IMR-90 (cell line): ENCODE measurements around the gene SPAG9. TPM values are rescaled to one million over a fixed set of nuclear protein-coding genes. Genes with fewer than 3 reads are reported as not detected.

Experiments used
- ATAC-seq: fragments of 200-7000 bp; cut with Tn5 transposase; 2 replicates; pipeline ENCODE4 v1.9.1; 2020; ENCODE audit warnings: low read depth, mild to moderate bottlenecking, moderate library complexity
- BruUV-seq: library from RNA; stranded (reverse); fragments of 400-500 nt; replicated peaks from 2 replicates; lab custom pipeline; 2021; lab: Mats Ljungman, UMichigan
- CTCF ChIA-PET: fragments of 300-600 bp; formaldehyde crosslinking; extraction: SDS; loops from one replicate; lab custom pipeline; 2021; ENCODE audit warnings: antibody characterized with exemption; lab: Yijun Ruan, JAX
- POLR2A ChIA-PET: fragments of 300-600 bp; sonication (Branson Sonifier 250); formaldehyde crosslinking; loops from one replicate; lab custom pipeline; 2022; ENCODE audit warnings: antibody characterized with exemption; ENCODE audit not compliant: unreplicated experiment; lab: Charles Lee
- DNase-seq: peaks from one replicate; pipeline ENCODE4 v3.0.0; 2013
- H2AFZ ChIP-seq: replicated peaks from 2 replicates; pipeline ENCODE3; 2013; ENCODE audit warnings: low read length, mild to moderate bottlenecking; ENCODE audit not compliant: poor library complexity
- H2AK5ac ChIP-seq: 2 replicates; pipeline ENCODE4 v1.6.1; 2013; ENCODE audit warnings: low read depth, low read length, inconsistent platforms
- H2AK9ac ChIP-seq: replicated peaks from 2 replicates; pipeline ENCODE3; 2013; ENCODE audit warnings: mild to moderate bottlenecking, low read depth, low read length, moderate library complexity; ENCODE audit not compliant: poor library complexity
- H2BK120ac ChIP-seq: 2 replicates; pipeline ENCODE4 v1.6.1; 2013; ENCODE audit warnings: low read depth, low read length, inconsistent platforms
- H2BK15ac ChIP-seq: 3 replicates; pipeline ENCODE4 v1.6.1; 2013; ENCODE audit warnings: low read depth, low read length, inconsistent platforms
- H2BK20ac ChIP-seq: 2 replicates; pipeline ENCODE4 v1.6.1; 2013; ENCODE audit warnings: low read depth, mild to moderate bottlenecking, inconsistent platforms, low read length, moderate library complexity
- H2BK5ac ChIP-seq: 2 replicates; pipeline ENCODE4 v1.6.1; 2013; ENCODE audit warnings: mild to moderate bottlenecking, low read depth, low read length, inconsistent platforms; ENCODE audit not compliant: poor library complexity, severe bottlenecking
- H3K14ac ChIP-seq: replicated peaks from 2 replicates; pipeline ENCODE4 v1.6.1; 2013; ENCODE audit warnings: low read depth, low read length, inconsistent platforms
- H3K18ac ChIP-seq: 2 replicates; pipeline ENCODE4 v1.6.1; 2013; ENCODE audit warnings: low read depth, low read length, control low read depth
- H3K23ac ChIP-seq: 2 replicates; pipeline ENCODE4 v1.6.1; 2013; ENCODE audit warnings: low read depth, low read length, inconsistent platforms
- H3K27ac ChIP-seq: 2 replicates; pipeline ENCODE4 v1.5.1; 2013; ENCODE audit warnings: mild to moderate bottlenecking, control low read depth, low read length; ENCODE audit not compliant: insufficient read depth
- H3K27me3 ChIP-seq: 2 replicates; pipeline ENCODE4 v1.6.1; 2013; ENCODE audit warnings: low read length; ENCODE audit not compliant: control insufficient read depth, insufficient read depth
- H3K36me3 ChIP-seq: 2 replicates; pipeline ENCODE4 v1.6.1; 2013; ENCODE audit warnings: low read length, mixed read lengths; ENCODE audit not compliant: control insufficient read depth, insufficient read depth
- H3K4ac ChIP-seq: 2 replicates; pipeline ENCODE4 v1.6.1; 2013; ENCODE audit warnings: low read depth, low read length, inconsistent platforms
- H3K4me1 ChIP-seq: 2 replicates; pipeline ENCODE4 v1.6.1; 2013; ENCODE audit warnings: low read length, mixed read lengths; ENCODE audit not compliant: control insufficient read depth, insufficient read depth
- H3K4me2 ChIP-seq: 2 replicates; pipeline ENCODE4 v1.6.1; 2013; ENCODE audit warnings: low read depth, mild to moderate bottlenecking, control low read depth, low read length, moderate library complexity
- H3K4me3 ChIP-seq: 2 replicates; pipeline ENCODE4 v1.5.1; 2013; ENCODE audit warnings: low read depth, mild to moderate bottlenecking, control low read depth, low read length, moderate library complexity; ENCODE audit not compliant: insufficient read depth
- H3K56ac ChIP-seq: 2 replicates; pipeline ENCODE4 v1.6.1; 2013; ENCODE audit warnings: low read length, inconsistent platforms; ENCODE audit not compliant: insufficient read depth; ENCODE audit errors: extremely low read depth
- H3K79me1 ChIP-seq, 2 experiments: 2 replicates each; pipeline ENCODE4 v1.6.1; 2013; ENCODE audit warnings: low read length in 2 of 2, inconsistent platforms in 1 of 2, low read depth in 1 of 2
- H3K9ac ChIP-seq: 2 replicates; pipeline ENCODE4 v1.6.1; 2013; ENCODE audit warnings: low read depth, low read length, control low read depth
- H3K9me1 ChIP-seq: 2 replicates; pipeline ENCODE4 v1.6.1; 2013; ENCODE audit warnings: low read length, inconsistent platforms; ENCODE audit not compliant: insufficient read depth
- H3K9me3 ChIP-seq: 2 replicates; pipeline ENCODE4 v1.6.1; 2013; ENCODE audit warnings: low read length; ENCODE audit not compliant: control insufficient read depth, insufficient read depth
- H4K20me1 ChIP-seq: 2 replicates; pipeline ENCODE4 v1.6.1; 2013; ENCODE audit warnings: low read length, inconsistent platforms; ENCODE audit not compliant: insufficient read depth
- H4K5ac ChIP-seq: 2 replicates; pipeline ENCODE4 v1.6.1; 2013; ENCODE audit warnings: mild to moderate bottlenecking, low read depth, low read length, control low read depth
- H4K8ac ChIP-seq, 2 experiments: 2 replicates each; pipeline ENCODE4 v1.6.1; 2013; ENCODE audit warnings: low read depth in 2 of 2, low read length in 2 of 2, control low read depth in 1 of 2, inconsistent platforms in 1 of 2
- H4K91ac ChIP-seq: 2 replicates; pipeline ENCODE4 v1.6.1; 2013; ENCODE audit warnings: low read depth, low read length, inconsistent platforms; ENCODE audit not compliant: insufficient read depth
- CEBPB ChIP-seq: IDR thresholded peaks from 2 replicates; pipeline ENCODE4 v1.6.1; 2012; ENCODE audit warnings: low read depth, low read length, improper control_type of control experiment
- MAZ ChIP-seq: IDR thresholded peaks from 2 replicates; pipeline ENCODE4 v1.6.1; 2012; ENCODE audit warnings: low read depth, mild to moderate bottlenecking, low read length, improper control_type of control experiment, moderate library complexity, borderline replicate concordance
- MXI1 ChIP-seq: IDR thresholded peaks from 2 replicates; pipeline ENCODE4 v1.6.1; 2012; ENCODE audit warnings: low read depth, mild to moderate bottlenecking, low read length, moderate library complexity, borderline replicate concordance
- NFE2L2 ChIP-seq: fragments of 150-350 bp; IDR thresholded peaks from 2 replicates; pipeline ENCODE4 v1.6.1; 2016; ENCODE audit warnings: low read depth, mild to moderate bottlenecking, low read length
- POLR2A ChIP-seq: IDR thresholded peaks from 2 replicates; pipeline ENCODE4 v1.6.1; 2012; ENCODE audit warnings: mild to moderate bottlenecking, low read depth, low read length
- RAD21 ChIP-seq: IDR thresholded peaks from 2 replicates; pipeline ENCODE4 v1.6.1; 2012; ENCODE audit warnings: low read length, improper control_type of control experiment
- RFX5 ChIP-seq: IDR thresholded peaks from 2 replicates; pipeline ENCODE4 v1.8.0; 2012; ENCODE audit warnings: low read depth, mild to moderate bottlenecking, low read length, moderate library complexity
- WGBS, 2 experiments: methylation state at CpG; one replicate each; pipeline versions ENCODE4 v1.1.5 to v1.1.7; 2013; ENCODE audit warnings: missing lambda C conversion rate in 2 of 2; ENCODE audit not compliant: insufficient read length in 1 of 2; ENCODE audit errors: extremely low coverage in 2 of 2; 5-methylcytosine and 5-hydroxymethylcytosine counted together
- dilution Hi-C: fragments of 300-500 bp; cut with HindIII; formaldehyde crosslinking; loops from one replicate; pipeline ENCODE4 v1.14.3; 2018; ENCODE audit warnings: low sequenced_read_pairs; ENCODE audit not compliant: unreplicated experiment
- in situ Hi-C: fragments of 300-500 bp; cut with MboI; formaldehyde crosslinking; loops from 3 replicates; pipeline ENCODE4 v1.14.3; 2019; ENCODE audit warnings: low sequenced_read_pairs, inconsistent platforms, mixed read lengths
- intact Hi-C: fragments of 100-400 bp; cut with micrococcal nuclease; formaldehyde crosslinking; loops from 2 replicates; pipeline ENCODE4 v1.10.0; 2022
- polyA plus RNA-seq, 3 experiments: library from polyadenylated mRNA; depleted of rRNA; stranded (reverse); fragments of >200 nt; gene quantifications; 2 replicates each; pipeline ENCODE4 v1.2.3, GENCODE V29; 2012; ENCODE audit warnings: low replicate concordance in 1 of 3
- total RNA-seq: library from RNA; depleted of rRNA; stranded (reverse); fragments of >200 nt; gene quantifications from 2 replicates; pipeline ENCODE4 v1.2.3, GENCODE V29; 2012

Gene SPAG9
- total and polyA plus RNA-seq, 2 of the 4 experiments (the other 2 are of a cell fraction), result 26.7 to 75.5 TPM

GRCh38 chr17:51107778-51108177 lies 12.9 kb downstream of the SPAG9 start:
- peaks cover 22 to 65% of the 10 kb centered on the region in 2 experiments for H3K79me1 ChIP-seq
- no peak overlapping the region for H3K27ac ChIP-seq
- H2AK5ac ChIP-seq, result no peak overlapping the region
- H4K91ac ChIP-seq, result no peak overlapping the region
- no peak for ATAC-seq
- no peak overlapping the region for H2AFZ ChIP-seq
- no peak overlapping the region for H2BK15ac ChIP-seq
- no peak overlapping the region for H3K14ac ChIP-seq
- no peak overlapping the region for H3K4me3 ChIP-seq
- H4K20me1 ChIP-seq, result peaks cover 30% of the 10 kb centered on the region
- no peak overlapping the region for H3K9ac ChIP-seq
- H3K9me3 ChIP-seq, result no peaks in the 10 kb centered on the region
- no CpG with 5 or more reads among the region's 1 CpG for WGBS, 2 experiments
- CTCF ChIA-PET, result interaction anchor here (0.7 kb wide), 1 partner anchor 60 kb away, joined by 8 read pairs; no protein-coding TSS in a partner anchor
- no peak overlapping the region for H2BK5ac ChIP-seq
- H4K8ac ChIP-seq, result no peak overlapping the region
- H3K4me2 ChIP-seq, result no peak overlapping the region
- peaks cover 8% of the 10 kb centered on the region for H3K4me1 ChIP-seq
- intact Hi-C loops (no loop called here), in situ Hi-C loops (no loop called here), dilution Hi-C loops (no loop called here)
- no TSS peak for BruUV-seq
- H4K5ac ChIP-seq, result no peak overlapping the region
- no peak overlapping the region for H2BK120ac ChIP-seq
- H3K9me1 ChIP-seq, result peaks cover 10% of the 10 kb centered on the region
- no peaks in the 10 kb centered on the region for H3K27me3 ChIP-seq
- no peak overlapping the region for H3K4ac ChIP-seq
- no peak for TF ChIP-seq POLR2A
- no peak for TF ChIP-seq MAZ
- TF ChIP-seq RFX5, result no peak
- peak; percentile 22; the same call in 1 of the 2 replicates for TF ChIP-seq CEBPB
- TF ChIP-seq RAD21, result no peak
- TF ChIP-seq MXI1, result no peak
- TF ChIP-seq NFE2L2, result no peak
- DNase-seq, result no peak
- H3K56ac ChIP-seq, result no peak overlapping the region
- 0 out of 2 replicates have a peak, but pooled peaks cover 1% of the 10 kb centered on the region for H3K36me3 ChIP-seq
- H3K23ac ChIP-seq, result no peak overlapping the region
- H3K18ac ChIP-seq, result no peak overlapping the region
- POLR2A ChIA-PET, result no interaction called here
- H2BK20ac ChIP-seq, result no peak overlapping the region
- H2AK9ac ChIP-seq, result no peak overlapping the region
